NCI-H82 treated with DMSO at 0.1 percent for 48 hours (cell line): ENCODE measurements around the gene TRPT1.
A peak's percentile ranks its signal among the peaks of the same experiment; 100 is the strongest.
"Not testable (repeated sequence)": the region's sequence is repeated elsewhere in the genome, so short reads cannot be mapped to it uniquely, and the experiment has no call there.

Experiments used
- DNase-seq: peaks from one replicate; lab custom pipeline; 2025; ENCODE audit not compliant: unreplicated experiment; lab: John Stamatoyannopoulos, UW

Gene TRPT1

DNA sequence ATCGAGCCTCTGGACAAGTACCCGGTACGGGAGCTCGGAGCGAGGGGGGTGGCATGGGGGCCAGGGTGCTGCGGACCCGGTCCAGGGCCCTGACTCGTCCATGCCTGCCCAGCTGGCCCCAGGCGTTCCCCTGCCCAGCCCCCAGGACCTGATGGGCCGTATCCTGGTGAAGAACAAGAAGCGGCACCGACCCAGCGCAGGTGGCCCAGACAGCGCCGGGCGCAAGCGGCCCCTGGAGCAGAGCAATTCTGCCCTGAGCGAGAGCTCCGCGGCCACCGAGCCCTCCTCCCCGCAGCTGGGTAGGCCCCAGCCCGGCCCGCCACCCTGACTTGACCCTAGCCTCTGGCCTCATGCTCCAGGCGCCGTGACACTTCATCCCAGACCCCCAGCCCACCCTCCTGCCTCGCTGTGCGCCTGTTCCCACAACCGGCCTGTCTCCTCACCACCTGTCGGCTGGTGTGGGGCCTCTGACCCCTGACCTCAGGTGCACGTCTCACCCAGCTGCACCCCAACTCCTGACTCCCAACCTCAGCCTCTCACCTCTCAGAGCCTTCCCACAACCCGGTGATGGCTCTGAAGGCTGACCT, 33.1 kb upstream of the TRPT1 start:
- no peak for DNase-seq

DNA sequence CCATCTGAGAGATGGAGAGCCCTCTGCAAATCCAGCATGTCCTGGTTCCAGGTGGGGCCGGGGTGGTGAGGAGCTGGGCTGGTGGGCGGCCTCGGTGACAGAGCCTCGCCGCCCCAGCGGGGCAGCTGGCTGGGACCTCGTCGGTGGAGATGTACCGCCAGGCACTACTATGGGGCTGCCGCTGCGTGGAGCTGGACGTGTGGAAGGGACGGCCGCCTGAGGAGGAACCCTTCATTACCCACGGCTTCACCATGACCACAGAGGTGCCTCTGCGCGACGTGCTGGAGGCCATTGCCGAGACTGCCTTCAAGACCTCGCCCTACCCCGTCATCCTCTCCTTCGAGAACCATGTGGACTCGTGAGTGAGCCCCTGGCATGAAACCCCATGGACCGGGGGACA, 32.4 kb upstream of the TRPT1 start:
- DNase-seq = no peak

- DNase-seq = no peak
These were observed 30.3 kb upstream of the TRPT1 start for GRCh38 chr11:64256300-64256699.

DNA sequence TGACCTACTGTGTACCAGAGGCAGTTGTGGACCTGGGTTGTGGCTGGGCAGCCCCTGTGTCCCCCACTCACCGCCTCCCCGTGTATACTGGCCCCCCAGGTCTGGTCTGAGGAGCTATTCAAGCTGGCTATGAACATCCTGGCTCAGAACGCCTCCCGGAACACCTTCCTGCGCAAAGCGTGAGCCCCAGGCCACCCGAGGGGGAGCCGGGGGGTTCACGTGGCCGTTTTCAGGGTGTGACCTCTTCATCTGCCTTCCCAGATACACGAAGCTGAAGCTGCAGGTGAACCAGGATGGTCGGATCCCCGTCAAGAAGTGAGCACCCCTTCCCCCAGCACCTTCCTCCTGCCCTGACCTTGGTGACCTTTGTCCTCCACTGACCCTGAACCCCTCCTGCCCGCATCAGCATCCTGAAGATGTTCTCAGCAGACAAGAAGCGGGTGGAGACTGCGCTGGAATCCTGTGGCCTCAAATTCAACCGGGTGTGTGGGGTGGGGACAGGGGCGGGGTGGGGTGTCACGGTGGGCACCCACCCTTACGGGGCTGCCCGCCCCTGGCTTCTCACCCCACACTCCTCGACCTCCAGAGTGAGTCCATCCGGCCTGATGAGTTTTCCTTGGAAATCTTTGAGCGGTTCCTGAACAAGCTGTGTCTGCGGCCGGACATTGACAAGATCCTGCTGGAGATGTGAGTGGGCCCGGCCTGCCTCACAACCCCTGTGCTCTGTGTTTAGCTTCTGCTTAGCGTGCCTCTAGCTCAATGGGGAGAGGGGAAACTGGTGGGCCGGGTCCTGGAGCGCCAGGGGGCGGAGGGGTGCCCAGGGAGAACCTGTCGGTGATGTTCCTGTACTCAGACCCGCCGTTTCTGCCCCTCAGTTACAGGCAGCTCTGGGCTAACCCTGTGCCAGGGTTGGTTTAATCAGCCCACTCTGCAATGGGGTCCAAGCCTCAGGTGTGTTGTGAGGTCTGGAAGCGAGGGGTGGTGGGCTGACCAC, 29.4 kb upstream of the TRPT1 start:
- DNase-seq = no peak

- DNase-seq = no peak
These were observed 28.3 kb upstream of the TRPT1 start for GRCh38 chr11:64254326-64254725.

GRCh38 chr11:64253481-64253880, 27.5 kb upstream of the TRPT1 start:
- DNase-seq = no peak

DNA sequence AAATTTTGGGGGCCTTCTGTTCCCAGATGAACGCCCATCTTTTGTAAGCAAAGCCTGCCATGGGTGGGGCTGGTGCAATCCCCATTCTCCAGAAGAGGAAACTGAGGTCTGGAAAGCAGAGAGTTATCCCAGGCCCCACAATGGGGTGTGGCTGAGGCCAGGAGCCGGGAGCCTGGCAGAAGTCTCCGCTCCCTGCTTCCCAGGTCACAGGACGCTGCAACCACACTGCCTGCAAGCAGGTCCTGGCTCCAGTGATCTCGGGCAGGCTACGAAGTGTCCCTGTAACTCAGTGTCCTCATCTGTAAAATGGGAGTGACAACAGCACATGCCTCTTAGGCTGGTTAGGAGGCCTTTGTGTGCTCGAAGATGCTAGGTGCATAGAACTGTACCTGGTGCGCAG, 27.1 kb upstream of the TRPT1 start:
- DNase-seq = no peak

GRCh38 chr11:64252003-64252872, 26.3 kb upstream of the TRPT1 start:
- no peak for DNase-seq

DNA sequence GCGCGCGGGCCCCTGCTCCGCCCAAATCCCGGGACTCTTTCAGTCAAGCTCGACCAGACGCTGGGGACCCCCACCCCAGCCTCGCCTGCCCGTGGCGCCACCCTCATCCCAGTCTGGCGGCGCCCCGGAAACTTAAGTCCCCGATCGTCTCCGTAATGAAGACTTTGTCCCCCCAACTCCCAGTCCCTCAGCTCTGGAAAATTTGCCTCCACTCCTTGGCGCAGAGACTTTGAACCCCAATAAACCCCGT, 25.7 kb upstream of the TRPT1 start:
- DNase-seq = no peak

GRCh38 chr11:64251016-64251752, 25.2 kb upstream of the TRPT1 start, which contains the start of gene PLCB3:
TSS of gene PLCB3 (plus strand) at chr11:64251530. CDS start at chr11:64251650, 120 bp downstream.
- no peak for DNase-seq

DNA sequence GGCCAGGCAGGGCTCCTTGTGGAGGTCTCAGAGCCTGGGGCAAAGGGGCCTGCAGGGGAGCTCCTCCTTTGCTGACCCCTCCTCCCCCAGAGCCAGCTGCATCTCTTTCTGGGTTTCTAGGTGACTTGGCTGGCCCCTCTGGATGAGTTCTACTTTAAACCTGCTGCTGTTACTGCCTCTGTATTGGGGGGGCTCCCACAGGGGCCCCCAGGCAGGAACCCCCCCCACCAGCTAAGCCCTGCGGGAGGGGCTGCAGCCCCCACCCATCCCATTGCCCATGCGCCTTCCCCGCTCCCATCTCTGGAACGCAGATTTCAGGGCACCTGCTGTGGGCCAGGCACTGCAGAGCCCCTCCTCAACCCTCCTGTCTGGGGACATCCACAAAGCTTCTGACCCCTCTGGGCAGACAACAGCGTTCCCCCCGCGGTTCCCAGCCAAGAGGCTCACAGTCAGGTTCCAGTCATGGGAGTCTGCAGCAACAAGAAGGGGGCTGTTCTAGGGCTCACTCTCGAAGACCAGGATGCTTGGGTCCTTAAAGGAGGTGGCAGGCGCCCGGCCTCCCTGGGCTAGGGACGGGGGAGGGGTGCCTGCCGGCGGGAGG, 24.5 kb upstream of the TRPT1 start:
- no peak for DNase-seq

- no peak for DNase-seq
These were observed 23.8 kb upstream of the TRPT1 start for GRCh38 chr11:64249563-64250414.

GRCh38 chr11:64249038-64249437, 23.1 kb upstream of the TRPT1 start:
- no peak for DNase-seq

DNA sequence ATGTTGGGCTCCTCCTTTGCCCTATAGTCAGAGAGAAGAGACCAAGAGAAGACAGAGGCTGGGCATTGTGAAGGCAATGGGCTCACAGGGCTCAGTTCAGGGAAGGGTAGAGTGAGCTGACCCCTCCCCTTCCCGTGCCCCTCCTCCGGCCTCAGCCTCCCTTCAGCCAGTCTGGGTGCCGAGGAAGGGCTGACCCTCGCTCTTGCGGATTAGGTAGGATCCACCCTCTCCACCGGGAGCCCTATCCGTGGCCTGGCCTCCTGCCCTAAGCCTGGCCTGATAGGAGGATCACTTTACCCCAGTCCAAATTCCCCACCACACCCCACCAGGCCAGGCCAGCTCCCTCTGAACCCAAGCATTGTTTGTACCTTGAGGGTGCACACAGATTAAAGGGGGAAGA, 22.6 kb upstream of the TRPT1 start:
- DNase-seq = no peak

DNA sequence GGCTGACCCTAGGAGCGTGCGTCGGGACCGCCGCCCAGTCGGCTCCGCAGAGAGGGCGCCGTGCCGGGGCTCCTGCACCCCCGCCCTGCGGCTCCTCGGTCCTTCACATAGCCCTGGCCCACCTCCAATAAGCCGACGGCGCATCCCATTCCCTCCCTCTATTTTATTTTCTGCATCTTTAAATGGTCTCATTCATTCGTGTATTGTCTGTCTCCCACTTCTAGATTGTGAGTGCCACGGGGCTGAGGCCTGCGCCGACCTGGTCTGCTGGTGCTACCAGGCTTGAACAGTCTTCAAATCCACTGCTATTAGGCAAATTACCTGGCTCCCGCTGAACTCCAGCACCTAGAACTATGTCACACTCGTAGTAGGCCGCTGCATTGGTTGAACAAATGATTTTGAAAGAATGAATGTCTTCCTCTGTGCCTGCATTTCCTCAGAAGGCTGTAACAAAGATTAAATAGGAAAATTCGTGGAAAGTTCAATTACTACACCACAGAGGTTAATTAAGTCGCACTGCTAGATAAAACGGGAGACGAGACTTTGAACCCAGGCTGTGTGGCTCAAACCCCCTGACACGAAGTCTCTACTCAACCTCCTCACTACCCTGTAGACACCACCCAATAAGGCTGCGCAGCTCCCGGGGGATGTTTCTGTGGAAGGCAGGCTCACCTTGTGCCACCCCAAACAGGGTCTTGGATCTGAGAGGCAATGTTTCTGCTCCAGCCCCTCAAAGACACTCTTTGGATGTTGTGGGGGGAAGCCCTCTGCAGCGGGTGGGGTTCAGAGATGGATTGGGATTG, 21.9 kb upstream of the TRPT1 start:
- no peak for DNase-seq

GRCh38 chr11:64246871-64247728, 21.1 kb upstream of the TRPT1 start, which contains the start of gene PPP1R14B:
TSS of gene PPP1R14B (minus strand) at chr11:64246943. CDS start at chr11:64246673, 270 bp downstream.
- DNase-seq = peak; percentile 54

DNA sequence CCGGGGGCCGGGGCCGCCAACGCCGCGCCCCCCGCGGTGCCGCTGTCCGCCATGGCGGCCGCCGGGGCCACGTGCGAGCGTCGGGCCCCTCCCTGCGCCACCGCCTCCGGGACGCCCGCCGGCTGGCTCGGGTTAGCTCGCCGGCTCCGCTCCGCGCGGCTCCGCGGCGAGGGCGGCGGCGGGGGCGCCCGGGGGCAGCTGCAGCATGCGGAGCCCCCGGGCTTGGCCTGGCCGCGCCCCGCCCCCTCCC, 20.6 kb upstream of the TRPT1 start:
- DNase-seq = not testable (repeated sequence)
